ENCODE measurements around the gene DBP.
"Not testable (repeated sequence)": the region's sequence is repeated elsewhere in the genome, so short reads cannot be mapped to it uniquely, and the experiment has no call there.

The DBP gene

GRCh38 chr19:48636859-48637448 lies at the start of gene DBP:
DBP (minus strand) TSS chr19:48637379; CDS start chr19:48636994, 385 bp downstream.
- DNase-seq: peak; percentile 57

- not testable (repeated sequence) for DNase-seq
Observed at GRCh38 chr19:48686637-48687036, 49.5 kb upstream of the DBP start.

- DNase-seq: no peak
Observed at GRCh38 chr19:48686088-48686487, 48.9 kb upstream of the DBP start.

GRCh38 chr19:48685583-48685982 lies 48.4 kb upstream of the DBP start:
- DNase-seq: no peak

GRCh38 chr19:48683349-48683748 lies 46.2 kb upstream of the DBP start:
- DNase-seq: peak; percentile 59

- DNase-seq: no peak
Observed at GRCh38 chr19:48681127-48681470, 43.9 kb upstream of the DBP start.

GRCh38 chr19:48680436-48681126 lies 43.4 kb upstream of the DBP start:
- no peak for DNase-seq

- DNase-seq: not testable (repeated sequence)
Observed at GRCh38 chr19:48680006-48680405, 42.8 kb upstream of the DBP start.

GRCh38 chr19:48678201-48678600 lies 41.0 kb upstream of the DBP start:
- DNase-seq: no peak

- no peak for DNase-seq
Observed at GRCh38 chr19:48676887-48677286, 39.7 kb upstream of the DBP start.

GRCh38 chr19:48676487-48676886 lies 39.3 kb upstream of the DBP start:
- DNase-seq: no peak

GRCh38 chr19:48674921-48675824 lies 38.0 kb upstream of the DBP start:
- peak; percentile 66 for DNase-seq

- no peak for DNase-seq
Observed at GRCh38 chr19:48674216-48674809, 37.1 kb upstream of the DBP start.

- DNase-seq: no peak
Observed at GRCh38 chr19:48673436-48674100, 36.4 kb upstream of the DBP start.

GRCh38 chr19:48672994-48673393 lies 35.8 kb upstream of the DBP start, which contains the start of gene NTN5:
NTN5 (minus strand) TSS chr19:48673017; CDS start chr19:48670986, 2,031 bp downstream.
- no peak for DNase-seq

- no peak for DNase-seq
Observed at GRCh38 chr19:48671446-48671995, 34.3 kb upstream of the DBP start.

GRCh38 chr19:48670699-48671445 lies 33.7 kb upstream of the DBP start:
- no peak for DNase-seq

- DNase-seq: no peak
Observed at GRCh38 chr19:48669903-48670668, 32.9 kb upstream of the DBP start.

GRCh38 chr19:48668761-48669160 lies 31.6 kb upstream of the DBP start:
- no peak for DNase-seq

- no peak for DNase-seq
Observed at GRCh38 chr19:48668332-48668731, 31.2 kb upstream of the DBP start.

GRCh38 chr19:48665786-48666185 lies 28.6 kb upstream of the DBP start:
- DNase-seq: no peak
